Measurements from ENCODE around the gene DNAH7.
A peak's percentile ranks its signal among the peaks of the same experiment; 100 is the strongest.

The DNAH7 gene

DNA sequence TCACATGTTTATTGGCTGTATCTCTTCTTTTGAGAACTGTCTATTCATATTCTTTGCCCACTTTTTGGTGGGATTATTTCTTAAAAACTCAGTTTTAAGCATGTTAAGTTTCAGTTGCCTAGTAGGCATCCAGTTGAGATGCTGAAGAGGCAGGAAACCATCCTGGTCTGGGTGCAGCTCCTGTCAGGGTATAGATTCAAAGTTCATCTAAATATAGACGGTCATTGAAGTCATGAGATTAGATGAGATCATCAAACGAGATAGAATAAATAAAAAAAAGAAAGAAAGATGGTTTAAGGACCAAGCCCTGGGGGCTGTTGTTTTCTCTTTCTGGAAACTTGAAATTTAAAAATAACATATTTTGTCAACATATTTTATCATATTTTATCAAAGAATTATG lies 9.2 kb upstream of the DNAH7 start:
- no peak for DNase-seq (ENCODE audit: low spot score)

- DNase-seq (ENCODE audit: low spot score): peak; percentile 14
Measured at GRCh38 chr2:196076778-196077568, 8.3 kb upstream of the DNAH7 start.

DNA sequence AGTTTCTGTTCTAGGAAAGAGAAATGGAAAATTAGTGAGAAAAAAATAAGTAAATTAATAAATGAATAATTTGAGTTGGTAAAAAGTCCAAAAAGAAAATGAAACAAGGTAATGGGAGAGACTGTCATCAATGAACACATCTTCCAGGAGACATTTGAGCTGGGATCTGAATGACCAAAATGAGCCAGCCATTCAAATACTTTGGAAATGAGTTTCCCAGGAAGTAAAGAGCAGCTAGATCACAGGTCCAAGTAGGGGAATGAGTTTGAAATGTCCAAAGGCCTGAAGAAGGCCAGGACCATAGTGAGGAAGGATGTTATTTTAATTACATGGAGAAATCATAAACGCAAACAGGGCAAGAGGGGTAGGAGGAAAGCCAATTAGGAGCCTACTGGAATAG lies 6.6 kb upstream of the DNAH7 start:
- no peak for DNase-seq (ENCODE audit: low spot score)

- no peak for DNase-seq (ENCODE audit: low spot score)
Measured at GRCh38 chr2:196074631-196075030, 6.0 kb upstream of the DNAH7 start.

- no peak for DNase-seq (ENCODE audit: low spot score)
Measured at GRCh38 chr2:196073521-196073920, 4.9 kb upstream of the DNAH7 start.

DNA sequence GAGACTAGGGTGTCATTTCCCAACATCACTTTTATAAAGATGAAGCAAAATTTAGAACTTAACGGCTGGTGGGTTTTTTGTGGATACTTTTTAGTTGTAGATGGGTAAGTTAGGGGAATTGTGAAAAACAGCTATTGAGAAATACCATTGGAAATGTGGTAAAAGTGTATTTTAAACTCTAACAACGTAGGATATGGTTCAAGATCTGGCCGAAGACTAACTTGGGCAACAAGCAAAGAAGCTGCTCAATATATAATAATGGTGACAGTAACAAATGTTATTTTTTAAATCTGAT lies 1.6 kb downstream of the DNAH7 start:
- no peak for DNase-seq (ENCODE audit: low spot score)

DNA sequence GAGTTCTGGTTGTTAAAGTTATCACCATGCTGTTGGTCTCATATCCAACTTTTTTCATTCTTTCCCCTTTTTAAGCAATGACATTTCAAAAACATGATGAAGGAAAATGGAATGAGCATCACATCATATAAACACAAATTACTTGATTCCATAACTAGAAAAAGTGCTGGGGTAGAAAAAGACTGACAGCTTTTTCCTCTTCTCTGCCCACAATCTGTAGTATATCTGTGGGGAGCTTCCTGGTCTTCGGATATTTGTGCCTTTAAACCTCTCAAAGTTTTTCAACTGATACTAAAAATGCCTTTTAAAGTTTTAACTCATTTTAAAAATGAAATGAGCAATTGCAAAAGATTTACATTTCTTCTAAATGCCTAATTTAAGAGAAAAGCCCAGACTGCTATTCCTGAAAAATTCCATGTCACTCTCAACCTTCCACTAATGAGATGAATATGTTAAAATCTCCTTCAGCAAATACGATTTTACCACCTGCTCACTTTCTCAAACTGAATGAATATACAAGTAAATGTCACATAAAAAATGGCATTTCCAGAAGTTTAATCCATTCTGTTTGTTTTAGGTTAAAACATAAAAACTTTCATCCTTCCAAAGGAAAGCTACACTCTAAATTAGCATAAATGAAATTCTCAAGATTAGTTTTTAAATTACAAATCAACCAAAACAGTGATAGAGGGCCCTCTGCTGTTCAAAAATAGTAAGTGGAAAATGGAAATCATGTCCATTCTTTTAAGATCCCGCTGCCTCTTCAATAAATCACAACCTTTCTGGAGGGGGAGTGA lies 2.1 kb downstream of the DNAH7 start:
- DNase-seq (ENCODE audit: low spot score): peak; percentile 42

GRCh38 chr2:196063773-196064172 lies 4.9 kb downstream of the DNAH7 start:
- DNase-seq (ENCODE audit: low spot score): no peak

- no peak for DNase-seq (ENCODE audit: low spot score)
Measured at GRCh38 chr2:196059491-196059960, 9.1 kb downstream of the DNAH7 start.

DNA sequence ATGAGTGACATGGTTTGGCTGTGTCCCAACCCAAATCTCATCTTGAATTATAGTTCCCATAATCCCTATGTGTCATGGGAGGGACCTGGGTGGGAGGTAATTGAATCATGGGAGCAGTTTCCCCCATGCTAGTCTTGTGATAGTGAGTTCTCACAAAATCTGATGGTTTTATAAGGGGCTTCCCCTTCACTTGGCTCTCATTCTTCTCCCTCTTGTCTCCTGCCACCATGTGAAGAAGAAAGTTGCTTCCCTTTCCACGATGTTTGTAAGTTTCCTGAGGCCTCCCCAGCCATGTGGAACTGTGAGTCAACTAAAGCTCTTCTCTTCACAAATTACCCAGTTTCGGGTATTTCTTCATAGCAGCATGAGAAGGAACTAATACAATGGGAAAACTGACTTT lies 14.0 kb downstream of the DNAH7 start:
- no peak for DNase-seq (ENCODE audit: low spot score)

DNA sequence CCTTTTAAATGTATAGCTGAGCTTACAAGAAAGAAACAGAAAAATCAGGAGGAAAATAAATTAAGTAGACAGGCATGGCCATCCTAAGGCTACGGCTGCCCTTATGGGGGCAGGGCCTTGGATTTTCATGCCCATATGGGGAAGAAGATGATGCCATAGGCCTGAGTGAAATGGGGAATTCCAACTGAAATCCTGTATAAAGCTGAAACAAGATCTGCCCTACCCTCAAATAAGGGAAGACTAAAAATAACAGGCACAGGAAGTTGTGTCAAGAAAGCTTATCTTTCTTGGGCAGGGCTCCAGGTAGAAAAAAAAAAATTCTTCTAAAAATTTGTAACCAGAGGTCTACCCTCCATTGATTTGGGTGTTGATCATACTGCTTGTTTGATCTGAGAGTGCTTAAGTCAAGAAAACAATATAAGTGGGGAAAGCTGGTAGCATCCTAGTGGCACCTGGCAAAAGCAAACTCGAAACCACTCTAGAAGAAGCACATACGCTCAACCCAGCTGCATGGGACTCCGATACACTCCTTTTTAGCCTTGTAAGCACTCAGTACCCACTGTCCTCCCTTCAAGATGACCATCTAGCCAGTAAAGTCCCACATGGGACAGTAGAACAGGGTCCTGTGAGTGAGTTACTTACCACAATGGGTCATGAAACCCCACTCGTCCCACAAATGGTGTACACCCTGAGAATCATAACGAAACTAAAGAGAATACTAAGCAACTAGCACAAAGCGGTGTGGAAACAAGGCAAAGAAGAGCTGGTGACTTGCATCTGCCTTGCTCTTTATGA lies 22.3 kb downstream of the DNAH7 start:
- DNase-seq (ENCODE audit: low spot score): no peak

DNA sequence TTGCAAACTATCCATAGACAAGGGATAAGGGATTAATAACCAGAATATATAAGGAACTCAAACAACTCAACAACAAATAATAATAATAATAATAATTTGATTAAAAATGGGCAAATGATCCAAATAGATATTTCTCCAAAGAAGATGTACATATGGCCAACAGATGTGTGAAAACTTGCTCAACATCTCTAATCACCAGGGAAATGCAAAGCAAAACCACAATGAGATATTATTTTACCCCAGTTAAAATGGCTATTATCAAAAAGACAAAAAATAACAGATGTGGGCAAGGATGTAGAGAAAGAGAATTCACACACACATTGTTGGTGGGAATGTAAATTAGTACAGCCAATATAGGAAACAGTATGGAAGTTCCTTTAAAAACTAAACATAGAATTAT lies 26.9 kb downstream of the DNAH7 start:
- DNase-seq (ENCODE audit: low spot score): no peak

- DNase-seq (ENCODE audit: low spot score): no peak
Measured at GRCh38 chr2:196040218-196040617, 28.4 kb downstream of the DNAH7 start.

DNA sequence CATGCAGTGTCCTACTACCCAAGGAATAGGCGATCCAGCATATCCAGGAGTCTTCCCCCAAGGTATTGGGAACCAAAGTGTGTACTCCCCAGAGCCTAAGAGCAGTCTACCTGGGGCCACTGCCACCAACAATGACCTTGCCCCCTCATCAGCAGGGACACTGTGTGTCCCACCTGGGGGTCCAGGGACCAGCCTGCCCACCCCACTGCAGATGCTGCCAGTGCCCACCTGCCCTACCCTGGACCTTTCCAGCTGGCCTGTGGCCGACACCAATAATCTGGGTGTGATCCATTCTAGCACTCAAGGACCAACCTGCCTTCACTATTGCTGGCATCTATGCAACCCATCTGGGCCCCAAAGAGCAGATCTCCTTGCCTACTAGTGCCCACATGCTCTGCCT lies 32.2 kb downstream of the DNAH7 start:
- DNase-seq (ENCODE audit: low spot score): no peak

DNA sequence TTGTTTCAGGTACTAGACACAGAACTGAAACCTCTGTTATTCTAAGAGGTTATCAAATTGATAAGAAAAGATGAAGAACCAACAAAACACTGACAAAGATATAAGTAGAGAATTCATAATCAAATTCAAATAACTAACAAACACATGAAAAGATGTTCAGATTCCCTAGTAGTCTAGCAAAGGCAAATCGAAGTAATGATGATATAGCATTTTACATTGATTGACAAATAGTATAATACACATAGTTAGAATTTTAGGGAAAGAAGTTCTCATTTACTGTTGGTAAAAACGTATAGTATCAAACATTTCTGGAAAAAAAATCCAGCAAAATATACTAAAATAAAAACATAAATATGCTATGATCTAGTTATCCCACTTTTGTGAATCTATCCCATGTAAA lies 50.6 kb downstream of the DNAH7 start:
- no peak for DNase-seq (ENCODE audit: low spot score)

DNA sequence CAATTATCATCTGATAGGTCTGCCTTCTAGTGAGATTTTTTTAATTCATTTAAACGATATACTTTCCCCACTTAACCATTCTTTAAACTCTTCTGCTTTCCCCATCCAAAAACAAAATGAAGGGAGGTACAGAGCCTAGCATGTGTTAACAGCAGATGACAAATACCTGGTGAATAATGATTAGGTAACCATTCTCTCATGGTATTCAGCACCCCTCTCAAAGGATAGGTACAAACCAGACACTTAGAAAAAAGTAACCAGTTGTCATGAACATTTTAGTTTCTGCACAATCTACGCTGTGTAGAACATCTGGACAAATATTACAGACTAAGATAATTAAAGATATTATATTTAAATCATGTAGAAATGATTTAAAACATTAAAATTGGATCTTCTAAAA lies 56.3 kb downstream of the DNAH7 start:
- no peak for DNase-seq (ENCODE audit: low spot score)

DNA sequence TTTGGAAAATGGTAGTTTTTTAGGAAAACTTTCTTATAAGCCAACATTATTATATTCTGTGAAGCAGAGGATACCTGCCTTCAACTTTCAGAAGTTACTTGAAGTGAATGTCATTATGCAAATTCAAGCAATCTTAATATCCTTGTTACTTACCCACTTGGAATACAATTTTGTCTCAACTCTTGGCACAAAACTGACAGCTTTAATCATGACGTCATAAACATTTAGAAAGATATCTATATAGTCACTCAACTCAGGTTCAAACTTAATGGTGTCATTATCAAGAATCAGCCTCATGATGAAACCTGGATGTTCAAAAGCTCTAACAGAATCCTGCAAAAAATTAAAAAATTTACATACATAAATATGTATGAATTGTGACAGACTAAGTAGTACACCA lies 68.1 kb downstream of the DNAH7 start:
- no peak for DNase-seq (ENCODE audit: low spot score)

DNA sequence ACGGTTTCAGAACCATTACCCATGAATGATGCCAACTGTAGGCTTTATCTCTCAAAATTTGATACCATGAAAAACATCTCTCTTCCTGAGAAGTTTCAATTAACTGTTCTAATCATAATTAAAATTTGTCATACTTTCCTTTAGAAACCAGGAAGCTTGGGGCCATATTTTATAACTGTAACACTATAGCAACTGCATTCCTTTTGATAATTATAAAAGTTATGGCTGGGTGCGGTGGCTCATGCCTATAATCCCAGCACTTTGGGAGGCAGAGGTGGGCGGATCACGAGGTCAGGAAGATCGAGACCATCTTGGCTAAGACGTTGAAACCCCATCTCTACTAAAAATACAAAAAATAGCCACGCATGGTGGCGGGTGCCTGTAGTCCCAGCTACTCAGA lies 70.6 kb downstream of the DNAH7 start:
- no peak for DNase-seq (ENCODE audit: low spot score)

DNA sequence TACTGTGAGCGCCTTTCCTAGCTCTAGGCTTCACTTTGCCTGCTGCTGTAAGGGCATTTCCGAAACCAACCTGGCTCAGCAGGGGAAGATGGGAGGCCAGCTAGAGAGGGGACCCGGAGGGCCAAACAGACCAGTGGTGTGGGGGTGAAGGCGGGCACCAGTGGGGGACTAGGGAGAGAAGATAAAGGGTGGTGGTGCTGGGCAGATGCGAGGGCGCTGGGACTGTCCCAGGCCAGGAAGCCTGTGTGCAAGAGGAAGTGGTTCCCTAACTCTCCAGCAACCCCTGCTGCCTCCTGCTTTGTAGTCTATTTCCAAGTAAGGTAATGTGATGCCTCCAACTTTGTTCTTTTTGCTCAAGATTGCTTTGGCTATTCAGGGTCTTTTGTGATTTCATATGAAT lies 73.1 kb downstream of the DNAH7 start:
- DNase-seq (ENCODE audit: low spot score): no peak

DNA sequence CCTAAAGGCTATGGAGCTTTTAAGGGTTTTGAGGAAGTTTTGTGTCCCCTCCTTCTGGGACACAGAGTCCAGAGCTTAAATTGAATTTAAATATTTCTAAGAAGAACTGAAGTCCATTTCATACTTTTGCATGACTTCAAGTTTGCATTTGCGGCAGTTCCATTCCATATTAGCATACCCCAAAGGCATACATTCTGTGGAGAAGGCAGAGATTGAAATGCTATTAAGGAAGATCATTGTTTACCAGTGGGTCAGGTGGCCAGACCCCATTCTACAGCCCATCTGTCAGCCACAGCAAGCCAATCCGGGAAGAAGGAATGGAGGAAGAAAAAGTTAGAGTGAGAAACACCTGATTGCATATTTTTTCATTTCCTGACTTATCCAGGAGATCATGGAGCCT lies 75.0 kb downstream of the DNAH7 start:
- no peak for DNase-seq (ENCODE audit: low spot score)

- no peak for DNase-seq (ENCODE audit: low spot score)
Measured at GRCh38 chr2:195985741-195986140, 82.9 kb downstream of the DNAH7 start.

- DNase-seq (ENCODE audit: low spot score): no peak
Measured at GRCh38 chr2:195984923-195985726, 83.5 kb downstream of the DNAH7 start.
